SW 1271 (cell line): Measurements from ENCODE around the gene GMPS.
"Not testable (repeated sequence)": the region's sequence is repeated elsewhere in the genome, so short reads cannot be mapped to it uniquely, and the experiment has no call there.

Experiments
- DNase-seq, 2 experiments: peaks; one replicate each; lab custom pipeline; 2025; lab: John Stamatoyannopoulos, UW

GMPS gene

DNA sequence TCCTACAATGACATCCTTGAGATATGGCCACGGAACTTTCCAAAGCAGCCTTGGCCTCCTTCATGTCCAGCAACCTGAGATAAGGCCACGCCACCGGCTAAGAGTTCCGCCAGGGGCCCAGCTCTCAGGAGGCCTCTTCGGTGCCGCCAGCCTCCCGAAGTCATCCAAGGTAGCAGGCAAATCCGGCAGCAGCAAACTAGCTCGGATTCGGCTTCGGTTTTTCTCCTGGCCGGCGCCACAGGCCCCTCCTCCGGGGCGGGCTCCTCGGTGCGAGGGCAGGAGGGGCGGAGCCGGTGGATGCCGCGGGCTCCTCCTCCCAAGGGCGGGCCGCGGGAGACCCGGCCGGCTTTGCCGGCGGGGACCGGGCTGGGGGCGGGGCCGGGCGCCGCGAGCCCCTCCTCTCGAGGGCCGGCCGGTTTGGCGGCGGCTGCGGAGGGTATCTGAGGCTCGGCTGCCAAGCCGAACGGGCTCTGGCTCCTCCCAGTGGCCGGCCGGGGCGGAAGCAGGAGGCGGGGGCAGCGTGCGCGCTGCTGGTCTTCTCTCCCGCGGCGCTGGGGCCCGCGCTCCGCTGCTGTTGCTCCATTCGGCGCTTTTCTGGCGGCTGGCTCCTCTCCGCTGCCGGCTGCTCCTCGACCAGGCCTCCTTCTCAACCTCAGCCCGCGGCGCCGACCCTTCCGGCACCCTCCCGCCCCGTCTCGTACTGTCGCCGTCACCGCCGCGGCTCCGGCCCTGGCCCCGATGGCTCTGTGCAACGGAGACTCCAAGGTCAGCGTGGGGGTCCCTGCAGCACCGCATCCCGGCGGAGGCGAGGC, at the start of gene GMPS:
Gene GMPS, plus strand, starts transcription at position 518 of the 812 bp plus-strand sequence. Its CDS starts 221 bp downstream, at position 739.
- DNase-seq, result peak; percentile 68 to 96

DNA sequence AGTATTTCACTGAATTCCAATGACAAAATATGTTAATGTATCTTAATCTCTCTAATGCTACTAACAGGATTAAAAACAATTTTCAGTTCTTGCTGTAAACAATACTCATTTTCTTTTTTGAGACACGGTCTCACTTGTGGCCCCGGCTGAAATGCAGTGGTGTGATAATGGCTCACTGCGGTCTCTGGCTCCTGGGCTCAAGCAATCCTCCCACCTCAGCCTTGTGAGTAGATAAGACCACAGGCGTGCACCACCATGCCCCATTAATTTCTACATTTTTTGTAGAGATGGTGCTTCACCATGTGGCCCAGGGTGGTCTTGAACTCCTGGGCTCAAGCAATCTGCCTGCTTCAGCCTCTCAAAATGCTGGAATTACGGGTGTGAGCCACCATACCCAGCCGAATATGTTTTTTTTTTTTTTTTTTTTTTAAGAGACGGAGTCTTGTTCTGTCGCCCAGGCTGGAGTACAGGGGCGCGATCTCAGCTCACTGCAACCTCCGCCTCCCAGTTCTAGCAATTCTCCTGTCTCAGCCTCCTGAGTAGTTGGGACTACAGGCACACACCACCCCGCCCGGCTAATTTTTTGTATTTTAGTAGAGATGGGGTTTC, 41.9 kb upstream of the GMPS start:
- DNase-seq, result not testable (repeated sequence)

DNA sequence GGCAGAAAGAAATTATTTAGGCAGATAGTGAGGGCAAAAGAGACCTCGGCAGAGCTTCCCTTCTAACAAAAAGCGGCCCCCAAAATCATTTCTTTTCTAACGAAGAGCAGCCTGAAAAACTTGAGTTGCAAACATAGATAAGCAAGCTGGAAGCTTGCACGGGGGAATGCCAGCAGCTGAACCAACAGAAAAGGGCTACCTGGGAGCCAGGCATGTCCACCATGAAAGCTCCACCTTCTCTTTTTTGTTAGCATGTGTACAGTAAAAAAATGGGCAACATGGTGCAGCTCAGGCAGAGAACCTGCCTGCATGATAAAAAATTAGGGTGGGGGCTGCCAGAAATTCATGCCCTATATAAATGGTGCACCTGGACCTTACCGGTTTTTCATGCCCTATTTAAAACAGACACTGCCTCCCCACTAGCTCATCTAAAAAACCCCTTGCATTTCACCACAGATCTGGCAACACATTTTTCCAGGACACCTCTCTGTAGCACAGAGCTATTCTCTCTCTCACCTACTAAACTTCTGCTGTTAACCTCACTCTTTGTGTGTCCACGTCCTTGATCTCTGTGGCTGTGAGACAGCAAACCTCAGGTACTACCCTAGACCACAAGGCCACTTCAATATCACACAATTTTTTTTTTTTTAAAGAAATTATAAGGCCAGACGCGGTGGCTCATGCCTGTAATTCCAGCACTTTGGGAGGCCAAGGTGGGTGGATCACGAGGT, 34.9 kb upstream of the GMPS start:
- no peak for DNase-seq

DNA sequence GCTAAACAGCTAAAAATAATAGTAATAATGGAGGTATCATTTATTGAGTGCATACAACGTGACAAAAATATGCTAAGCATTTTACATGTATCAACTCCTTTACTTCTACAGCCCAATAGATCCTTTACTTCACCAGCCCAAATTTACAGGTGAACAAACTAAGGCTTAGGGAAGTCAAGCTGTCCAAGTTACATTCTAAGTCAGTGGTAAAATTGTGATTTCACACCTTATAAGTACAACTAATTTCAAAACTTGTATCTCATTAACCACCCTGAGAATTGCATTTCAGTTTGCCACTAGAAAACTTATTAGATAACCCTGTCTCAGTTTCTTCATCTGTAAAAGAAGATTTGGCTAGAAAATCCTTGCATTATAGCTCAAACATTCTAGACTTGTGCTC, 26.9 kb upstream of the GMPS start:
- no peak for DNase-seq

DNA sequence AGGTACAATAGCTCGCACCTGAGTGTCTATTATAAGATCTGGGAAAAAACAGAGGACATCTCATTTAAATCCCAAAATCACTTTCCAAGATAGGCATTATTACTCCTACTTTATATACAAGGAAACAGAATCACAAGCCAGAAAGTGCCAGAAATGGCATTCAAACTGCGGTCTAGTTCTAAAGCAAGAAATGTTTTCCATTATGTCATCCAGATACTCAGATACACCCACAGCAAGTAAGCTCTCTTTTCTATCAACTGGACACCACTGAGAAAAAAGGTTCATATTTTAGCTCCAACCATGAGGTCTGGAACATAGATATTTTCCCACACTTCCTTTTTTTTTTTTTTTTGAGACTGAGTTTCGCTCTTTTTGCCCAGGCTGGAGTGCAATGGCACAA, 24.3 kb upstream of the GMPS start:
- no peak for DNase-seq

DNA sequence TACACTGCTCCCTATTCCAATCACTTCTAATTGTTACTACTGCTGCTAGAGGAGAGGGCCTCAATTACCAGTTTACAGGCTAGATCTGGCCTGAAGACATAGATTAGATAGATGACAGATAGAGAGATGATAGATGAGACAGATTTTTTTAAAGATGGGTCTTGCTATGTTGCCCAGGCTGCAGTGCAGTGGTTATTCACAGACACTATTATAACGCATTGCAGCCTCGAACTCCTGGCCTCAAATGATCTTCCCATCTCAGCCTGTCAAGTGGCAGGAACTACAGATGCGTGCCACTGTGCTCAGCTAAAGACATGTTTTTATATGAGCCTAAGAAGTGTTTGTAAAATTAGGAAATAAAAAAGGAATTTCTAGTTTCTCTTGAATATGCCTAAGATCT, 22.5 kb upstream of the GMPS start:
- DNase-seq, result no peak

DNA sequence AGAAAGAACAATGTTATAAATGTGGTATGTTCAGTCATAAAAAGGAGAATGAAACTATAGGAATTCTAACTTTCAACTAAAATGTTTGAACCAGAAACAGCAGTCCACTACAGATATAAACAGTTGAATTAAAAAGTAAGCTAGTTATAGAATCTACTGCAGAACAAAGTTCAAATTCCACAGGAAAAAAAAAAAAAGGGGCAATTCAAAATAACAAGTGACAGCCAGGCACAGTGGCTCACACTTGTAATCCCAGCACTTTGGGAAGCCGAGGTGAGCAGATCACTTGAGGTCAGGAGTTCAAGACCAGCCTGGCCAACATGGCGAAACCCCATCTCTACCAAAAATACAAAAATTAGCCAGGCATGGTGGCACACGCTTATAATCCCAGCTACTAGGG, 21.0 kb upstream of the GMPS start:
- not testable (repeated sequence) for DNase-seq

DNA sequence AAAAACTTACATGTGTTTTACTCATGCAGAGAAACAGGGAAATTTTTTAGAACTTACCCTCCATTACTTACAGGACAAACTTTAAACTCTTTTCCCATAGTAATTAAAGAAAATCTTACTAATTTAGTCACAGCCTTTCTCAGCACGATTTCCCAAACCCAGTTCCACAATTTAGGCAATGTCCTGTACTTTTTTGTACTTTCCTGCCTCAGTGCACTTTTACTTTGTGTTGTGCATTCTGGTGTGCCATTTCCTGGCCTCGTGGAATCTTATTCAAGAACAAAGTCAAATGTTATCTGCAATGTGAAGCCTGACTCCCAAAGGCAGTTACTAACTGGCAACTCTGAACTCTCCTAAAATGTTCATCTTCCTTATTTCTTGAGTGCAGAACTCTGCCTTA, 18.1 kb upstream of the GMPS start:
- no peak for DNase-seq

DNA sequence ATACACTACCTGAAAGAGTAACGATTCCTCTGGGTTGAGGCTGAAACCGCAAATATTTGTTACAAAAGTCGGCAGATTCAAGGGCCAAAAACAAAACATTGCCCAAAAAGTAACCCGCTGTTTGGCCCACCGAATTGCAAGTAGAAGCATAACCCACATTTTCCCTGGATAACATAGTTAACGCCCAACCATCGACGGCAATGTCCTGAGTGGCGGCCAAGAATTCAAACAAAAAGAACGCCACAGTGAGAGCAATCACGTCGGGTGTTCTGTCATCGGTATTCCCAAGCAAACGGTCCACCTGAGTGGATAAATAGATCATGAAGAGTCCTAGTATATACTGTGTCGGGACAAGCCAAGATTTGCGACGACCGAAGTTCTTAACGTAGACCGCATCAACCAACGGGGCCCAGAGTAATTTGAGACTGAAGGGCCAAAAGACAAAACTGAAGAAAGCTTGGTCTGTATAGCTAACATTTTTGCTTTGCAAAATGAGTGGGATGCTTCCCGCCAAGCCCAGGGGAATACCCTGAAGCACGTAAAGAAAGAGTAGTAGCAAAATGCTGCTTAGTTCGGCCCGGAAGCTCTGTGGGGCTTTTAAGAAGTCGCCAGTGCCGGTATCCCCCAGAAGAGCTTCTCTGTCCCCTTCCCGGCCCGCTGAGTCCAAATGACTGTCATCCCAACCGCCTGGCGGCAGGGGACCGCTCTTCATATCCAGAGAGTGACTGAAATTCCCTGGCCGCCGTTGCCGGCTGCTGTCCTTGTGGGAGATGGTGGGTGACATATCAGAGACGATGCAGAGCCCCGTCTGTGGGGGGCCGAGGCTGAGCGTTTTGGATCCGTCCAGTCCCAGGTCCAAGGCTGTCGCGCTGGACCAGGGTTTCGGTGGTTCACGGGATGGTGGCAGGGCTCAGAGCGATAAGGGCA, 17.0 kb upstream of the GMPS start:
- peak in 1 of 2 experiments; percentile 35 for DNase-seq

DNA sequence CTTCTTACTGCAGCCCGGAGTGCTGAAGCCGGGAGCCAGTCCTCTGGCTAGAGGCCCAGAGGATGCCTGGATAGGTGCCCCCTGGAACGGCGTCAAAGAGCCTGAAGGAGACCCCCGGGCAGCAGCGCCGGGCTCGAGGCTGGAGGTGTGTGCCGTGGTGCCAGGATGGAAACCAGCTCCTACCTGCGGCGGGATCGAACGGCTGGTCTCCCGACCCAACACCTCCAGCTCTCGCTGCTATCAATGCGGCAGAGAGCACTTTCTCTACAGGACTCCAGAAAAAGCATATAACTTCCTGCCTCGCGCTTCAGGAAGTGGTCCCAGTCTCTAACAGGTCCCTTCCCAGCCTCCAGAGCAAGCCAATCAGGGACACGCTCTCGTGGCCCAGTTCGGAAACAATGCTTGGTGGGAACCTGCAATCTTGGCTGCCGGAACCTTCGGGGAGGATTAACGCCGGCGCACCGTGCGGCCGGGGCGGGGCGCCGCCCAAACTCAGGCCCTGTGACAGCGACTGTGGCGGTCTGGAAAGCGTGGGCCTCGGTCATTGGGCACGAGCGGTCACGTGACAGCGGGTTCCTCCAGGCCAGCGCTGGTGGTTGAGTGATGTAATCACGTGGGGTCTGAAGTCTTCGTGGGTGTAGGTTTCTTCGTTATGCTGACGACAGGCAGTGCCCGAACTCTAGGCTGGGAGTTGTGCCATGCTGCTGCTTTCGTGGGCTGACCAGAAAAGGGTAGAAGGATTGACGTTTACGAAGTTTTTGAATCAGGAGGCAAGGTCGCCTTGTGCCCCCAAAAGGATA, 16.1 kb upstream of the GMPS start, which contains the start of gene SLC33A1:
Gene SLC33A1, minus strand, starts transcription at position 287 of the 800 bp plus-strand sequence. CDS start 430 bp downstream, outside the sequence.
- DNase-seq, result peak; percentile 98 to 99

DNA sequence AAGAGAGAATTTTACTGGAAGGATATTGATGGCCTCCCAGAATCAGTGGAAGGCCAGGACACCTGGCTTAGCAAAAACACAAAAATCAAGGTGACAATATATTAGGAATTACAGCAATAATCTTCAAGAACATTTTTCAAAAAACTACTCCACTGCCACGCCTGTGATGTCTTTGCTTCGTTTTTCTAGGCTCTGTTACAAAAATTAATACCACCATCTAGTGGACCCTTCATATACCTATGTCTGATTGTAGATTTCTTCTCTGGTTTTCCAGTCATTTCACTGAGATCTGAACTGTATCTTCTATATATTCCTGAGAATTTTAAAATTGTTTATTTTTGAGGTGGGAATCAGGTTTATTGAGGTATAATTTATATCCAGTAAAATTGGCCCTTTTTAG, 10.6 kb upstream of the GMPS start:
- DNase-seq, result peak in 1 of 2 experiments; percentile 45

DNA sequence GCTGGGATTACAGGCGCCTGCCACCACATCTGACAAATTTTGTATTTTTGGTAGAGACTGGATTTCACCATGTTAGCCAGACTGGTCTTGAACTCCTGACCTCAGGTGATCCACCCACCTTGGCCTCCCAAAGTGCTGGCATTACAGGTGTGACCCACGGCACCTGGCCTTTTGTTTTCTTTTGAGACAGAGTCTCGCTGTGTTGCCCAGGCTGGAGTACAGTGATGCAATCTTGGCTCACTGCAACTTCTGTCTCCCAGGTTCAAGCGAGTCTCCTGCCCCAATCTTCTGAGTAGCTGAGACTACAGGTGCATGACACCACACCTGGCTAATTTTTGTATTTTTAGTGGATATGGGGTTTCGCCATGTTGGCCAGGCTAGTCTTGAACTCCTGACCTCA, 10.0 kb upstream of the GMPS start:
- not testable (repeated sequence) for DNase-seq

DNA sequence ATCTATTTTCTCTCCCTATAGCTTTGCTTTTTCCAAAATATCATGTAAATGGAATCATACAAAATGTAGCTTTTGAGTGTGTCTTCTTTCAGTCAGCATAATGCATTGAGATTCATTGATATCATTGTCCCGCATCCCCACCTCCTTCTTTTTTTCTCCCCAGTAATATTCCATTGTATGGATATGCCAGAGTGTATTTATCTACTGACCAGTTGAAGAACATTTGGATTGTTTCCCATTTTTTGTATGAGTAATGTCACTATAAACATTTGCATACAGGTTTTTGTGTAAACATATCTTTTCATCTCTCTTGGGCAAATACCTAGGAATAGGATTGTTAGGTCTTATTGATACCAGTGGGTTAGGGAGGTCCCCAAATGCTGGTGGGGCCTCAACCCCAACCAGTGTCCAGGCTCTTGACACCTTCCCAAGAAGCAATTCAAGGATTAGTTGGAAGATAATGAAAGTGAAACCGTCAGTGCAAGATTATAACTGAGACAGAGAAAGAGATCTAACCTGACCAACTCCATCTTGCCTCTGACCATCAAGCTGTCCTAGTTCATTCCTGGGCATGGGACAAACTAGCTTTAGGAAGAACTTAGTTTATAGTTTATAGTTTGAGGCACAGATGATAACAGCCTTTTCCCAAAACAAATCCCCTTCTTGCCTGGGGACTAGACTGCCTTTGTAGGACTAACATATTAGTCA, 8.8 kb upstream of the GMPS start:
- no peak for DNase-seq

DNA sequence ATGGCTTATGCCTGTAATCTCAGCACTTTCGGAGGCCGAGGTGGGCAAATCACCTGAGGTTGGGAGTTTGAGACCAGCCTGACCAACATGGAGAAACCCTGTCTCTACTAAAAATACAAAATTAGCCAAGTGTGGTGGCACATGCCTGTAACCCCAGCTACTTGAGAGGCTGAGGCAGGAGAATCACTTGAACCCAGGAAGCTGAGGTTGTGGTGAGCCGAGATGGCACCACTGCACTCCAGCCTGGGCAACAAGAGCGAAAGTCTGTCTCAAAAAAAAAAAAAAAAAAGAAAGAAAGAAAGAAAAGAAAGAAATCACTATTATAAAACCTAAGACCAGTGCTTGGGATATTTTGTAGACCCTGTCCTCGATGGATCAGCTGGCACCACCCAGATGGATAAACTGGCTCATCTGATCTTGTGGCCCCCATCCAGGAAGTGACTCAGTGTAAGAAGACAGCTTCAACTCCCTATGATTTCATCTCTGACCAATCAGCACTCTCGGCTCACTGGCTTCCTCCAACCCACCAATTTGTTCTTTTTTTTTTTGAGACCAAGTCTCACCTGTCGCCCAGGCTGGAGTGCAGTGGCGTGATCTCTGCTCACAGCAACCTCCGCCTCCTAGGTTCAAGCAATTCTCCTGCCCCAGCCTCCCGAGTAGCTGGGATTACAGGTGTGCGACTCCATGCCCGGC, 8.0 kb upstream of the GMPS start:
- peak; percentile 33 to 51 for DNase-seq

DNA sequence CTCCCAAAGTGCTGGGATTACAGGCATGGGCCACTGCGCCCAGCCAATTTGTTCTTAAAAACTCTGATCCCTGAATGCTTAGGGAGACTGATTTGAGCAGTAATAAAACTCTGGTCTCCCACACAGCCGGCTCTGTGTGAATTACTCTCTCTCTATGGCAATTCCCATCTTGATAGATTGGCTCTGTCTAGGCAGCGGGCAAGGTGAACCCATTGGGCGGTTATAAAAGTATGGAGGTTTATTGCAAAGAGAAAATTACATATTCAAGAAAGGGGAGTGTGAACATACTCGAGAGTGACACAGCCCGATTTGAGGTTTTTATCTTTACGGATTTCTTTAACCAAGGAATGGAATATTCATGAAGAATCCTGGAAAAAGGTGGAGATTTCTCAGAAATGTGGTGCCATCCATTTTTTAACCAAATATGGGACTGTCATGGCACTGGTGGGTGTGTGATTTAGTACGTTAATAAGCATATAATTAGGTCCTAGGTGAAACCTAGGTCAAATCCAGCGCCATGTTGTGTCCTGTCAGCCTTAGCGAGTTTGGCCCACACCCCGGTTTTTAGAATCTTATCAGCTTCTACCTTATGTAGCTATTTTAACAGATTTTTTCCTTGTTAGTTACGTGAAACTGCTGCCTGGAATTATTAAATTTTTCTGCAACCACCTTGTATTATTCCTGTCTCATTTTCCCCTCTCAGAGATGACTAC, 7.2 kb upstream of the GMPS start:
- DNase-seq, result no peak

DNA sequence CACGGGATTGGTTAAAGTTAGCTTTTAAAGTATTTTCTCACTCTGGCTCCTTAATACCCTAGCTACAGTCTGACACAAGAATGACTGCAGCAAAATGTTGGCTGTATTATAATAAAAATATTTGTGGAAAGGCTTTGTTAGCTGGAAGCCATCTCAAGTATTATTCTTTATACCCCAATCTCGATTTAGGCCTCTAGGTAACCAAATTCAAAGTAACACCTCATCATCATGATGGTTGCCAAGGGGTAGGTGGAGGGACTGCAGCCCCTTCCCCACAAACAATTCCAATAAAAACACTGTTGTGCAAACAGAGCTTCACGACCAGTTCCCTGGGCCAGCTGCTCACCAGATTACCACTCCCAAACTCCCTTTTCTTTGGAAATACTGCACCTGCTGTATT, 759 bp upstream of the GMPS start:
- DNase-seq, result no peak

DNA sequence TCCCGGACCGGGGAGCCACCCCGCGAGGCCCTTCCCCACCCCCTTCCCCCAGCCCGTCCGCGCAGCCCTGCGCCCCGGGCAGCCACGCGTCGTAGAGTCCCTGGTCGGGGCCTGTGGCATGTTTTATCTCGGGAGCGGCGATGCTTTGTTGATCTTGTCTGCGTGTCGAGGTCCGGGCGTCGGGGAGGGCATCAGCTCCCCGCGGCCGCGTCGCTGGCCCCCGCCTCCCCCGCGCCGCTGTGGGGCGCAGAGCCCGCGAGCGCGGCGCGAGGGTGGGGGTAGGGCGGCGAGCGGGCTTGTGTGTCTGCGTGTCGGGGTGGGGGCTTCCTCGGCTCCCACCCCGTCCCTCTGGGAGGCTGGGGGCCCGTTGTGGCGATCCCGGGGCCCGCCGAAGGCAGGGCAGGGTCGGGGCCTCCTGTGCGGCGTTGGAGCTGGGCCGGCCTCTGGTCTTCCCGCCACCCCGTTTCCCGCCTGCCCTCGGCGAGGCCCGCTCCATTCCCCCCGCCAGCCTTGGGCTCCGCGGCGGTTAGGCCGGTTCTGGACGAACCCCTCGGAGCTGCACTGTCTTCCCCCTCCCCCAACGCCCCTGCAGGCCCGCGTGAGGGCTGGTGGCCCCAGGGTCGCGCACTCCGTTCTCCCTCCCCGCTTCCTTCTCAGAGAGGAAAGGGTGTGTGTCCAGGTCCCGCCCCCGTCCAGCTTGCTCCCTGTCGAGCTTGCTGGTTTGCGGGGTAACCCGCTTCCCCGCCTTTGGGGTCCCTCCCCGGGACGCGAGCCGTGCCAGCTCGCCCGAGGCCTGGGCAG, 695 bp downstream of the GMPS start:
- peak in 1 of 2 experiments; percentile 42 for DNase-seq

DNA sequence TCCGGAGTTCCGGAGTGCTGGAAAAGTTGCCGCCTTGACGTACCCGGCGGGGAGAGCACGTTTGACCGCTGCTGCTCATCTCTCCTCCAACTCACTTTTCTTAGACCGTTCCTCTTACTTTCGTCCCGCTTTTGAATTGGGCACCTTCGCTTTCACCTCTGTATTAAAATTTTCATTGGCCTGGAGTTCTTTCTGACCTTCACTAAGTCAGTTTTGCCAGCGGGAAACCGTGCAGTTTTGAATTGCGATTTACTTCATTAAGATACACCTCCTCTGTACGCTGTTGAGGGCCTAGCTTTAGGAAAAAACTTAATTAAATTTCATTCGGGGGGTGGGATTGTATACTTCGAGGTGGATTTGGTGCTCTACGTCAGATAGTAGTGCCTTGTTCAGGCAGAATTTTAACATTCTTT, 1.3 kb downstream of the GMPS start:
- DNase-seq, result no peak
